SK-N-SH (cell line): Measurements from ENCODE around the gene LPIN1. TPM values are rescaled to one million over a fixed set of nuclear protein-coding genes. Genes with fewer than 3 reads are reported as not detected.

Experiments
- CTCF ChIA-PET: fragments of 300-600, 350-600 bp; formaldehyde crosslinking; extraction: SDS; loops from one replicate; lab custom pipeline; 2021; lab: Yijun Ruan, JAX
- POLR2A ChIA-PET: fragments of 350-600 bp; sonication (Branson Sonifier 250); formaldehyde crosslinking; extraction: SDS; loops from one replicate; lab custom pipeline; 2020; ENCODE audit warnings: antibody characterized with exemption, inconsistent platforms; lab: Yijun Ruan, JAX
- DNase-seq: peaks from one replicate; pipeline ENCODE4 v3.0.0; 2012
- H2AFZ ChIP-seq: fragments of 200-600 bp; sonication (generic); 2 replicates; pipeline ENCODE4 v1.8.1; 2016; ENCODE audit warnings: antibody characterized with exemption, mild to moderate bottlenecking, low read depth
- H3F3A ChIP-seq: fragments of 200-600 bp; sonication (generic); replicated peaks from 2 replicates; pipeline ENCODE3; 2016; ENCODE audit warnings: antibody characterized with exemption, mild to moderate bottlenecking; ENCODE audit not compliant: insufficient read depth
- H3K27ac ChIP-seq, 2 experiments: fragments of 200-500 bp in 1 of 2; fragments of 200-600 bp in 1 of 2; sonication (Bioruptor generic) in 1 of 2; sonication (generic), shearing (Covaris generic) in 1 of 2; 2 replicates each; pipeline versions ENCODE4 v1.5.1 to v1.6.1; 2014 to 2016; ENCODE audit warnings: low read depth in 2 of 2, inconsistent platforms in 1 of 2, low read length in 1 of 2, mild to moderate bottlenecking in 1 of 2, mixed read lengths in 1 of 2
- H3K27me3 ChIP-seq: fragments of 200-600 bp; sonication (generic), shearing (Covaris generic); 2 replicates; pipeline ENCODE4 v1.6.1; 2016; ENCODE audit warnings: mixed run types; ENCODE audit not compliant: insufficient read depth
- H3K36me3 ChIP-seq, 2 experiments: fragments of 200-500 bp in 1 of 2; fragments of 200-600 bp in 1 of 2; sonication (Bioruptor generic) in 1 of 2; sonication (generic) in 1 of 2; replicated peaks in 1 of 2; 2 replicates each; pipeline versions ENCODE3 to v1.5.1; 2014 to 2016; ENCODE audit warnings: low read length in 1 of 2, mild to moderate bottlenecking in 1 of 2; ENCODE audit not compliant: insufficient read depth in 2 of 2, control insufficient read depth in 1 of 2
- H3K4me1 ChIP-seq, 2 experiments: fragments of 200-500 bp in 1 of 2; fragments of 200-600 bp in 1 of 2; sonication (Bioruptor generic) in 1 of 2; sonication (generic), shearing (Covaris generic) in 1 of 2; 2 replicates each; pipeline versions ENCODE4 v1.5.1 to v1.6.1; 2014 to 2016; ENCODE audit warnings: low read depth in 1 of 2, low read length in 1 of 2, mixed run types in 1 of 2; ENCODE audit not compliant: insufficient read depth in 2 of 2, control insufficient read depth in 1 of 2
- H3K4me2 ChIP-seq: fragments of 200-600 bp; sonication (generic), shearing (Covaris generic); 2 replicates; pipeline ENCODE4 v1.6.1; 2017; ENCODE audit warnings: mixed run types
- H3K4me3 ChIP-seq, 2 experiments: fragments of 200-500 bp in 1 of 2; fragments of 200-600 bp in 1 of 2; sonication (Bioruptor generic) in 1 of 2; sonication (generic), shearing (Covaris generic) in 1 of 2; 2 replicates each; pipeline versions ENCODE4 v1.5.1 to v1.8.1; 2014 to 2016; ENCODE audit warnings: low read depth in 2 of 2, inconsistent platforms in 1 of 2, low read length in 1 of 2, mild to moderate bottlenecking in 1 of 2, mixed read lengths in 1 of 2, moderate library complexity in 1 of 2
- H3K79me2 ChIP-seq: fragments of 200-600 bp; sonication (generic); 2 replicates; pipeline ENCODE4 v1.8.1; 2017; ENCODE audit warnings: mild to moderate bottlenecking; ENCODE audit not compliant: insufficient read depth
- H3K9ac ChIP-seq: fragments of 200-600 bp; sonication (generic); 2 replicates; pipeline ENCODE4 v1.6.1; 2017; ENCODE audit warnings: mixed run types
- H3K9me2 ChIP-seq: fragments of 200-600 bp; sonication (generic); 2 replicates; pipeline ENCODE4 v1.6.1; 2017; ENCODE audit warnings: mixed run types
- H3K9me3 ChIP-seq: fragments of 200-600 bp; sonication (generic); 2 replicates; pipeline ENCODE4 v1.6.1; 2017; ENCODE audit warnings: mixed run types, mild to moderate bottlenecking, moderate library complexity
- H4K20me1 ChIP-seq: fragments of 200-600 bp; sonication (generic); 2 replicates; pipeline ENCODE4 v1.6.1; 2017; ENCODE audit warnings: mild to moderate bottlenecking, mixed run types; ENCODE audit not compliant: insufficient read depth
- RCOR1 ChIP-seq: fragments of 150-350 bp; IDR thresholded peaks from 2 replicates; pipeline ENCODE4 v1.6.1; 2017; ENCODE audit warnings: antibody characterized with exemption, low read length
- TEAD4 ChIP-seq: IDR thresholded peaks from 2 replicates; pipeline ENCODE4 v1.4.0; 2012; ENCODE audit warnings: mild to moderate bottlenecking, borderline replicate concordance; ENCODE audit not compliant: insufficient read depth
- YY1 ChIP-seq: IDR thresholded peaks from 2 replicates; pipeline ENCODE4 v1.4.0; 2012; ENCODE audit warnings: low read depth, mild to moderate bottlenecking
- WGBS: methylation state at CpG from one replicate; pipeline ENCODE4 v1.1.6; 2017; ENCODE audit warnings: low lambda C conversion rate; 5-methylcytosine and 5-hydroxymethylcytosine counted together
- polyA plus RNA-seq, 3 experiments: library from polyadenylated mRNA; depleted of rRNA; stranded (reverse); fragments of >200 nt; gene quantifications; 2 replicates each; pipeline ENCODE4 v1.2.3, GENCODE V29; 2012
- TF ChIP-seq, protein P1 (sequence below): IDR thresholded peaks from 2 replicates; pipeline ENCODE4 v1.4.0; 2012; ENCODE audit warnings: low read depth, borderline replicate concordance
- TF ChIP-seq, protein P2 (sequence below): fragments of 200-600 bp; sonication (generic); IDR thresholded peaks from 2 replicates; pipeline ENCODE4 v1.6.1; 2017; ENCODE audit warnings: antibody characterized with exemption, mild to moderate bottlenecking, moderate library complexity
- TF ChIP-seq, protein P3 (sequence below): IDR thresholded peaks from 2 replicates; pipeline ENCODE4 v1.6.1; 2012; ENCODE audit warnings: mild to moderate bottlenecking, low read depth, low read length, moderate library complexity

LPIN1 gene
- polyA plus RNA-seq, 1 of the 3 experiments (the other 2 are of a cell fraction) = 22.1 TPM

DNA sequence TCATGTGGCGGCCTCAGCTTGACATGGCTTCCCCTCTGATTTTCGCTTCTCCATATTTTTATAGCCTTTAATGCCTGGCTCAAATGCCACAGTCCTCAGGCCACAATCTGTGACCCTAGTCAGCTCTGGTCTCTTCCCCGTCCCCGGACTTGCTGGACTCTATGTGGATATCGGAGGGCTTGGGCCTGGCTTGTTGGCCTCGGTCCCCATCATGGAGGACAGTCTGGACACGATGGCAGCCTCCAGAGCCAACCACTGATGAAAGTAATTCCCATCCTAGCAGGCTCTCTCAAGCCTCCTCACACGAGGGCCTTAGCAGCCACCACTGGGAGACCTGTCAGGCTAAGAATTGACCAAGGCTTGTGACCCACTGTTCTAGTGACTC is 61.6 kb downstream of the LPIN1 start (continued):
- TF ChIP-seq, protein P1, sequence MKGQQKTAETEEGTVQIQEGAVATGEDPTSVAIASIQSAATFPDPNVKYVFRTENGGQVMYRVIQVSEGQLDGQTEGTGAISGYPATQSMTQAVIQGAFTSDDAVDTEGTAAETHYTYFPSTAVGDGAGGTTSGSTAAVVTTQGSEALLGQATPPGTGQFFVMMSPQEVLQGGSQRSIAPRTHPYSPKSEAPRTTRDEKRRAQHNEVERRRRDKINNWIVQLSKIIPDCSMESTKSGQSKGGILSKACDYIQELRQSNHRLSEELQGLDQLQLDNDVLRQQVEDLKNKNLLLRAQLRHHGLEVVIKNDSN = no peak
- TF ChIP-seq YY1 (no peak), TEAD4 (no peak)
- TF ChIP-seq, all 33 proteins: peak for 0

DNA sequence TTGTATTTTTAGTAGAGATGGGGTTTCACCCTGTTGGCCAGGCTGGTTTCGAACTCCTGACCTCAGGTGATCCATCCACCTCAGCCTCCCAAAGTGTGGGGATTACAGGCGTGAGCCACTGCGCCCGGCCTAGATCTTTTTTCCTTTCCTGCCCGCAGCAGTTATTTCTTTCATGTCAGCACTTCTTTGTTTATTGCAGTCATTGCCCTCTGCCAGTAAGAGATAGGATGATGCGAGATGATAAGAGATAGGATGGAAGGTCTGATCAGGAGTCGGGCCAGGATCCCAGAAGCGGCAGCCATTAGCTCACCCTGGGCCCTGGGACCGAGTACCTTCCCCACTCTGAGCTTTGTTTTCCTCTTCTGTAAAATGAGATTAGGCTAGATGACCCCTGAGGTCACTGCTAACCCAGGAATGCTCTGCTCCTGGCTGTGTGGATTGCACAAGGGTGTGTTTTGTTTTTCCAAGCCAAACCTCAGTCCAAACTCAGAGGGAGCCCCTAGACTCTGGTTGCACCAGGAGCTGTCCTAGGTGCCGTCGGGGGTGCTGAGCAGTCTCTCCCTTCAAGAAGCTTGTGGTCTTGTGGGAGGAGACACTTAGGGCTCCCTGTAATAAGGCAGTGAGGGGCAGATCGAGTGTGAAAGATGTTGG is 63.3 kb downstream of the LPIN1 start:
- 93% methylated on average over 12 of the region's 12 CpGs for WGBS
- Histone ChIP-seq H3K36me3 (peaks cover 36 to 44% of the 10 kb centered on the region in 2 experiments), H3K4me3 (no peak overlapping the region), H3K9ac (no peak overlapping the region), H3K79me2 (no peaks in the 10 kb centered on the region), H3K9me2 (no peaks in the 10 kb centered on the region), H3F3A (no peaks in the 10 kb centered on the region), H4K20me1 (no peaks in the 10 kb centered on the region), H2AFZ (no peak overlapping the region), H3K27me3 (no peaks in the 10 kb centered on the region), H3K4me1 (no peaks in the 10 kb centered on the region), H3K4me2 (no peak overlapping the region), H3K9me3 (no peaks in the 10 kb centered on the region), H3K27ac (no peak overlapping the region)
- TF ChIP-seq, protein P2, sequence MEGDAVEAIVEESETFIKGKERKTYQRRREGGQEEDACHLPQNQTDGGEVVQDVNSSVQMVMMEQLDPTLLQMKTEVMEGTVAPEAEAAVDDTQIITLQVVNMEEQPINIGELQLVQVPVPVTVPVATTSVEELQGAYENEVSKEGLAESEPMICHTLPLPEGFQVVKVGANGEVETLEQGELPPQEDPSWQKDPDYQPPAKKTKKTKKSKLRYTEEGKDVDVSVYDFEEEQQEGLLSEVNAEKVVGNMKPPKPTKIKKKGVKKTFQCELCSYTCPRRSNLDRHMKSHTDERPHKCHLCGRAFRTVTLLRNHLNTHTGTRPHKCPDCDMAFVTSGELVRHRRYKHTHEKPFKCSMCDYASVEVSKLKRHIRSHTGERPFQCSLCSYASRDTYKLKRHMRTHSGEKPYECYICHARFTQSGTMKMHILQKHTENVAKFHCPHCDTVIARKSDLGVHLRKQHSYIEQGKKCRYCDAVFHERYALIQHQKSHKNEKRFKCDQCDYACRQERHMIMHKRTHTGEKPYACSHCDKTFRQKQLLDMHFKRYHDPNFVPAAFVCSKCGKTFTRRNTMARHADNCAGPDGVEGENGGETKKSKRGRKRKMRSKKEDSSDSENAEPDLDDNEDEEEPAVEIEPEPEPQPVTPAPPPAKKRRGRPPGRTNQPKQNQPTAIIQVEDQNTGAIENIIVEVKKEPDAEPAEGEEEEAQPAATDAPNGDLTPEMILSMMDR = no peak
- no peak for TF ChIP-seq RCOR1
- TF ChIP-seq, protein P3, sequence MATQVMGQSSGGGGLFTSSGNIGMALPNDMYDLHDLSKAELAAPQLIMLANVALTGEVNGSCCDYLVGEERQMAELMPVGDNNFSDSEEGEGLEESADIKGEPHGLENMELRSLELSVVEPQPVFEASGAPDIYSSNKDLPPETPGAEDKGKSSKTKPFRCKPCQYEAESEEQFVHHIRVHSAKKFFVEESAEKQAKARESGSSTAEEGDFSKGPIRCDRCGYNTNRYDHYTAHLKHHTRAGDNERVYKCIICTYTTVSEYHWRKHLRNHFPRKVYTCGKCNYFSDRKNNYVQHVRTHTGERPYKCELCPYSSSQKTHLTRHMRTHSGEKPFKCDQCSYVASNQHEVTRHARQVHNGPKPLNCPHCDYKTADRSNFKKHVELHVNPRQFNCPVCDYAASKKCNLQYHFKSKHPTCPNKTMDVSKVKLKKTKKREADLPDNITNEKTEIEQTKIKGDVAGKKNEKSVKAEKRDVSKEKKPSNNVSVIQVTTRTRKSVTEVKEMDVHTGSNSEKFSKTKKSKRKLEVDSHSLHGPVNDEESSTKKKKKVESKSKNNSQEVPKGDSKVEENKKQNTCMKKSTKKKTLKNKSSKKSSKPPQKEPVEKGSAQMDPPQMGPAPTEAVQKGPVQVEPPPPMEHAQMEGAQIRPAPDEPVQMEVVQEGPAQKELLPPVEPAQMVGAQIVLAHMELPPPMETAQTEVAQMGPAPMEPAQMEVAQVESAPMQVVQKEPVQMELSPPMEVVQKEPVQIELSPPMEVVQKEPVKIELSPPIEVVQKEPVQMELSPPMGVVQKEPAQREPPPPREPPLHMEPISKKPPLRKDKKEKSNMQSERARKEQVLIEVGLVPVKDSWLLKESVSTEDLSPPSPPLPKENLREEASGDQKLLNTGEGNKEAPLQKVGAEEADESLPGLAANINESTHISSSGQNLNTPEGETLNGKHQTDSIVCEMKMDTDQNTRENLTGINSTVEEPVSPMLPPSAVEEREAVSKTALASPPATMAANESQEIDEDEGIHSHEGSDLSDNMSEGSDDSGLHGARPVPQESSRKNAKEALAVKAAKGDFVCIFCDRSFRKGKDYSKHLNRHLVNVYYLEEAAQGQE = peak; percentile 87
- DNase-seq = no peak
- ChIA-PET POLR2A (no interaction called here), CTCF (interaction anchor here (1.4 to 2.5 kb wide), 5 partner anchors 13 to 122 kb away, joined by 4 to 8 read pairs (median 6); no protein-coding TSS in a partner anchor)
